Uterus (tissue), 2 donors: ENCODE results near the gene CYLC2.

ENCODE experiments used
- POLR2A ChIP-seq, 2 donors: fragments of 450-650 bp; IDR thresholded peaks; one replicate each; pipeline ENCODE4 v1.6.1; 2016; ENCODE audit warnings: antibody characterized with exemption in 2 of 2, mild to moderate bottlenecking in 1 of 2, moderate library complexity in 1 of 2
- TF ChIP-seq, protein P1 (sequence below), 4 experiments: fragments of 200-600 bp in 2 of 4; fragments of 450-650 bp in 2 of 4; sonication (generic) in 2 of 4; IDR thresholded peaks; one replicate each; pipeline ENCODE4 v1.5.1; 2016 to 2019; ENCODE audit warnings: antibody characterized with exemption in 4 of 4, mild to moderate bottlenecking in 2 of 4, moderate library complexity in 1 of 4

DNA sequence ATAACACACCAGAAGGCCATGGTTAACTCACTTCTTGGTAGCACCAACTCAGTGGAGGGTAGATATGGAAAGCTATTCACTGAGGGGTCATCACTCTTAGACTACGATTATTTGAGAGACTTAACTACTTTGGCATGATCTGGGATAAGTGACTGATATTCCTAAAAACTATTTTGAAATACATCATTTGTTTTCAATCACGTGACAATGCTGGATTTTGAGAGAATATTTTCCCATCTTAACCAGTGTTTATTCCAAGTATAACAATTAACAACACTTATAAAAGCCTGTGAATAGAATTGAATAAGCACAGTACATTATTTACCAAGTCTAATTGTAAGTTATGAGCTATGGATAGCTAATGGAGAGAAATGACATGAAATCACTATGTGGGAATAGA lies 22.4 kb upstream of the CYLC2 start:
- TF ChIP-seq, protein P1, sequence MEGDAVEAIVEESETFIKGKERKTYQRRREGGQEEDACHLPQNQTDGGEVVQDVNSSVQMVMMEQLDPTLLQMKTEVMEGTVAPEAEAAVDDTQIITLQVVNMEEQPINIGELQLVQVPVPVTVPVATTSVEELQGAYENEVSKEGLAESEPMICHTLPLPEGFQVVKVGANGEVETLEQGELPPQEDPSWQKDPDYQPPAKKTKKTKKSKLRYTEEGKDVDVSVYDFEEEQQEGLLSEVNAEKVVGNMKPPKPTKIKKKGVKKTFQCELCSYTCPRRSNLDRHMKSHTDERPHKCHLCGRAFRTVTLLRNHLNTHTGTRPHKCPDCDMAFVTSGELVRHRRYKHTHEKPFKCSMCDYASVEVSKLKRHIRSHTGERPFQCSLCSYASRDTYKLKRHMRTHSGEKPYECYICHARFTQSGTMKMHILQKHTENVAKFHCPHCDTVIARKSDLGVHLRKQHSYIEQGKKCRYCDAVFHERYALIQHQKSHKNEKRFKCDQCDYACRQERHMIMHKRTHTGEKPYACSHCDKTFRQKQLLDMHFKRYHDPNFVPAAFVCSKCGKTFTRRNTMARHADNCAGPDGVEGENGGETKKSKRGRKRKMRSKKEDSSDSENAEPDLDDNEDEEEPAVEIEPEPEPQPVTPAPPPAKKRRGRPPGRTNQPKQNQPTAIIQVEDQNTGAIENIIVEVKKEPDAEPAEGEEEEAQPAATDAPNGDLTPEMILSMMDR (IDR thresholded peaks at IDR 0.05) = no peak
- TF ChIP-seq POLR2A (IDR thresholded peaks at IDR 0.05) = no peak
